Sigmoid colon (tissue), 7 donors: ENCODE data around the gene DPF3. TPM values are rescaled to one million over a fixed set of nuclear protein-coding genes. Genes with fewer than 3 reads are reported as not detected.

ENCODE experiments used
- DNase-seq: peaks from one replicate; pipeline ENCODE4 v3.0.0-alpha.2; 2019
- H3K27ac ChIP-seq, 4 donors: fragments of 200-600 bp; sonication (generic); one replicate each; pipeline ENCODE4 v1.5.1; 2016 to 2019; ENCODE audit warnings: mild to moderate bottlenecking in 1 of 4
- H3K27me3 ChIP-seq, 3 donors: fragments of 200-600 bp; sonication (generic); one replicate each; pipeline ENCODE4 v1.5.1; 2019; ENCODE audit warnings: mild to moderate bottlenecking in 1 of 3
- H3K36me3 ChIP-seq, 4 donors: fragments of 200-600 bp; sonication (generic); one replicate each; pipeline ENCODE4 v1.5.1; 2016 to 2019
- H3K4me1 ChIP-seq, 4 donors: fragments of 200-600 bp; sonication (generic); one replicate each; pipeline ENCODE4 v1.5.1; 2017 to 2019
- H3K4me3 ChIP-seq, 4 donors: fragments of 200-600 bp; sonication (generic); one replicate each; pipeline ENCODE4 v1.5.1; 2017 to 2019; ENCODE audit warnings: mild to moderate bottlenecking in 2 of 4, moderate library complexity in 1 of 4
- H3K9me3 ChIP-seq, 4 donors: fragments of 200-600 bp in 3 of 4; sonication (generic) in 3 of 4; one replicate each; pipeline versions ENCODE4 v1.5.1 to v1.6.1; 2013 to 2019
- EP300 ChIP-seq, 4 donors: sonication (generic); formaldehyde crosslinking; IDR thresholded peaks; one replicate each; pipeline ENCODE4 v1.6.1; 2017; ENCODE audit warnings: antibody characterized with exemption in 4 of 4
- POLR2A ChIP-seq, 2 donors: fragments of 450-650 bp; IDR thresholded peaks; one replicate each; pipeline ENCODE4 v1.6.1; 2016; ENCODE audit warnings: antibody characterized with exemption in 2 of 2, mild to moderate bottlenecking in 2 of 2, moderate library complexity in 2 of 2
- POLR2AphosphoS5 ChIP-seq, 4 donors: sonication (generic); formaldehyde crosslinking; IDR thresholded peaks; one replicate each; pipeline ENCODE4 v1.6.1; 2017; ENCODE audit warnings: antibody characterized with exemption in 4 of 4
- WGBS, 2 donors: extraction: QIAGEN DNeasy Blood & Tissue Kit; methylation state at CpG; one replicate each; pipeline ENCODE4 v1.1.7; 2013; 5-methylcytosine and 5-hydroxymethylcytosine counted together
- intact Hi-C: fragments of 100-400 bp; cut with DNase I; formaldehyde crosslinking; loops from one replicate; pipeline ENCODE4 v1.15.1; 2023
- polyA plus RNA-seq, 3 donors: library from polyadenylated mRNA; stranded (reverse); fragments of 200-250 nt; gene quantifications; one replicate each; pipeline ENCODE4 v1.2.3, GENCODE V29; 2013
- total RNA-seq, 4 donors: library from RNA; depleted of rRNA; stranded (reverse); fragments of >200 nt; gene quantifications; one replicate each; pipeline ENCODE4 v1.1.0, GENCODE V29; 2016
- TF ChIP-seq, protein P1 (sequence below), 4 experiments: fragments of 450-650 bp in 3 of 4; fragments of 200-600 bp in 1 of 4; IDR thresholded peaks; one replicate each; pipeline ENCODE4 v1.5.1; 2016 to 2019; ENCODE audit warnings: antibody characterized with exemption in 4 of 4, mild to moderate bottlenecking in 3 of 4, moderate library complexity in 2 of 4
- donor health status: healthy with polysubstance abuse.
- donor health status: Bipolar disorder and iron deficiency.
- donor health status: healthy.

Gene DPF3
- total and polyA plus RNA-seq, 7 donors = 0.28 to 4.5 (median 2.3) TPM

DNA sequence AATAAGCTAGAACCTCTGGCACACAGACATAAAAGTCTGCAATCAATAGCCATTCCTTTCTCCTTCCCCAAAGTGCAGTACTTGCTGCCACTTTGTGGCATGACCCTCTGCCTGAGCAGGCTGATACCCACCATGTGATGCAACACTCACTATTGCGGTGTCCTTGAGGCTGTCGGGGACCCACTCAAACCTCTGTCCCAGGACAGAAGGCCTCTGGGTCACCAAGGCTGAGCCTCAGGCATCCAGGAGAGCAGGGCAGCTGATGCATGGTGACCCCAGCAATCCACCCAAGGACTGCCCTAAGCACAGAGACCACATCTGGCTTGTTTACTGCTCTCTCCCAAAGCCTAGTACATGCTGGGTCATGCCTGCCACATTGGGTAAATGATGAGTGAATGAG, 114.2 kb downstream of the DPF3 start:
- intact Hi-C loops = no loop called here
- no peak for DNase-seq
- Histone ChIP-seq H3K9me3 (no peaks in the 10 kb centered on the region), H3K27me3 (no peaks in the 10 kb centered on the region), H3K36me3 (no peaks in the 10 kb centered on the region), H3K4me3 (no peak overlapping the region), H3K4me1 (no peaks in the 10 kb centered on the region), H3K27ac (no peak overlapping the region)
- TF ChIP-seq POLR2A (IDR thresholded peaks at IDR 0.05) = no peak
- TF ChIP-seq, protein P1, sequence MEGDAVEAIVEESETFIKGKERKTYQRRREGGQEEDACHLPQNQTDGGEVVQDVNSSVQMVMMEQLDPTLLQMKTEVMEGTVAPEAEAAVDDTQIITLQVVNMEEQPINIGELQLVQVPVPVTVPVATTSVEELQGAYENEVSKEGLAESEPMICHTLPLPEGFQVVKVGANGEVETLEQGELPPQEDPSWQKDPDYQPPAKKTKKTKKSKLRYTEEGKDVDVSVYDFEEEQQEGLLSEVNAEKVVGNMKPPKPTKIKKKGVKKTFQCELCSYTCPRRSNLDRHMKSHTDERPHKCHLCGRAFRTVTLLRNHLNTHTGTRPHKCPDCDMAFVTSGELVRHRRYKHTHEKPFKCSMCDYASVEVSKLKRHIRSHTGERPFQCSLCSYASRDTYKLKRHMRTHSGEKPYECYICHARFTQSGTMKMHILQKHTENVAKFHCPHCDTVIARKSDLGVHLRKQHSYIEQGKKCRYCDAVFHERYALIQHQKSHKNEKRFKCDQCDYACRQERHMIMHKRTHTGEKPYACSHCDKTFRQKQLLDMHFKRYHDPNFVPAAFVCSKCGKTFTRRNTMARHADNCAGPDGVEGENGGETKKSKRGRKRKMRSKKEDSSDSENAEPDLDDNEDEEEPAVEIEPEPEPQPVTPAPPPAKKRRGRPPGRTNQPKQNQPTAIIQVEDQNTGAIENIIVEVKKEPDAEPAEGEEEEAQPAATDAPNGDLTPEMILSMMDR (IDR thresholded peaks at IDR 0.05) = no peak
- WGBS, 2 donors = 97 to 99% methylated on average over 2 of the region's 2 CpGs

DNA sequence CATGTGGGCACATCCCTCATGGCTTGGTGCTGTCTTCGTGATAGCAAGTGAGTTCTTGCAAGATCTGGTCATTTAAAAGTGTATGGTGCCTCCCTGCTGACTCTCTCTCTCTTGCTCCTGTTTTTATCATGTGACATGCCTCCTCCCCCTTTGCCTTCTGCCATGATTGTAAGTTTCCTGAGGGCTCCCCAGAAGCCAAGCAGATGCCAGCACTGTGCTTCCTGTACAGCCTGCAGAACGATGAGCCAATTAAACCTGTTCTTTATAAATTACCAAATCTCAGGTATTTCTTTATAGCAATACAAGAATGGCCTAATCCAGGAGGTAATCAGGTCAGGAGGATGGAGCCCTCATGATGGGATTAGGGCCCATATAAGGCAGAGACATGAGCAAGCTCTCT, 116.3 kb downstream of the DPF3 start:
- intact Hi-C loops = no loop called here

DNA sequence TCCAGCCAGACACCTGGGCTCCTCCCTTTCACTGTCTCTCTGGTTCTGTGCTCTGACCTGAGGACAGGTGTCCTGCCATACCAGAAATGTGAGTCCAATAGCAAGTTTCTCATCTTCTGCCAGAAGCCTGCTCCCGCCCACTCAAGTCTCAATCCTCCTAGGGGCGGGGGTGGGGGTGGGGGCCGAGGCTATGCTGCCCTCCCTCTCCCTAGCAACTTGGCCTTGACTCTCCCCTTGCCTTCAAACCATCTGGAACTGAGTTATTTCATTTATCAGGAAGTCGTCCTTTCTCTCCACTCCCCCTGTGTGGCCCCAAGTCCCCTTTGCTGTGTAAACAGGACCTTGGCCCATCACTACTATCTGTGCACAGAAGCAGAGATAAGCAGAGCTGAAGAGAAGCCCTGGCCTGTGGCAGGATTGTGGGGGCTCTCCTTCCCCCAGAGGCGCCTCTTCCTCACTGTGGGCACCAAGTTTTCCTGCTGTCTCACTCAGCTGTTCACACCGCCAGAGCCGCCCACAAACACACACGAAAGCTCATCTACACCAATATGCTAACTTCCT, 117.1 kb downstream of the DPF3 start:
- Histone ChIP-seq H3K4me1 (no peaks in the 10 kb centered on the region), H3K27me3 (no peaks in the 10 kb centered on the region), H3K9me3 (no peaks in the 10 kb centered on the region), H3K36me3 (no peaks in the 10 kb centered on the region), H3K27ac (no peak overlapping the region), H3K4me3 (no peak overlapping the region)
- intact Hi-C loops = no loop called here
- no peak for TF ChIP-seq POLR2AphosphoS5 (IDR thresholded peaks at IDR 0.05)
- no peak for TF ChIP-seq EP300 (IDR thresholded peaks at IDR 0.05)
- TF ChIP-seq, protein P1 (IDR thresholded peaks at IDR 0.05) = no peak
- no peak for TF ChIP-seq POLR2A (IDR thresholded peaks at IDR 0.05)
- no peak for DNase-seq
- WGBS, 2 donors = 13 to 38% methylated on average over 8 of the region's 8 CpGs

More for the DNA sequence above, 116.3 kb downstream of the DPF3 start:
- no peaks in the 10 kb centered on the region for H3K27me3 ChIP-seq
- 95 to 96% methylated on average over 2 of the region's 2 CpGs for WGBS, 2 donors
- no peaks in the 10 kb centered on the region for H3K4me1 ChIP-seq
- TF ChIP-seq, protein P1 (IDR thresholded peaks at IDR 0.05) = no peak
- TF ChIP-seq POLR2AphosphoS5 (IDR thresholded peaks at IDR 0.05) (no peak), POLR2A (IDR thresholded peaks at IDR 0.05) (no peak), EP300 (IDR thresholded peaks at IDR 0.05) (no peak)
- no peaks in the 10 kb centered on the region for H3K9me3 ChIP-seq
- no peak overlapping the region for H3K27ac ChIP-seq
- no peak for DNase-seq
- H3K36me3 ChIP-seq = no peaks in the 10 kb centered on the region
- H3K4me3 ChIP-seq = no peak overlapping the region

DNA sequence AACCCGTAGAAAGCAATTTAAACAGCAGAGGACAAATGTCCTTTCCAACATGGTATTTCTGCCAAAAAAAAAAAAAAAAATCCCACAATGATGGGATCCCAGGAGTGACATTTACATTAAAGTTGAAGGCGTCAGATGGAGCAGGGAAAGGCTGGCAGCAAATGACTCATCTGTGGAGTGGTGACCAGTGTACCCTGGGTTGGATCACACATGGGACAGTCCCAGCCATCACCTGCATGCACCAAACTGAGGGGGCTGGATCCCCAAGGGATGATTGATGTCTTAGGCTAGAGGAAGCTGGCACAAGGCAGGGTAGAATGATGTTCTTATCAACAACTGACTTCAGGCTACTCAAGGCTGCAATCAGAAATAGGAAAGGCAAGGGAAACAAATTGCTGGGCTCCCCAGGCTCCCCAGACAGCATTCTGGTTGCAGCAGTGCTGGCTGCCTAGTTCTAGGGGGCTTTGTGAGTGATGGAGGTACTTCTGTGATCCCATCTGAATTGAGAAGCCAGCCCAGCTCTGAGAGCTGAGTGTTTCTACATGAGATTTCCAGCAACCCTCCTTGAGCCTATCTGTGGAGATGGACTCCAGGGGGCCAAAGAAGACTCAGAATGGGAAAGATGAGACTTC, 117.9 kb downstream of the DPF3 start:
- intact Hi-C loops = no loop called here
- no peaks in the 10 kb centered on the region for H3K27me3 ChIP-seq
- no peak overlapping the region for H3K4me3 ChIP-seq
- H3K36me3 ChIP-seq = no peaks in the 10 kb centered on the region
- no peak overlapping the region for H3K27ac ChIP-seq
- no peak for DNase-seq
- WGBS, 2 donors = 85 to 86% methylated on average over 2 of the region's 2 CpGs
- no peaks in the 10 kb centered on the region for H3K9me3 ChIP-seq
- TF ChIP-seq POLR2A (IDR thresholded peaks at IDR 0.05) (no peak), POLR2AphosphoS5 (IDR thresholded peaks at IDR 0.05) (no peak), EP300 (IDR thresholded peaks at IDR 0.05) (no peak)
- TF ChIP-seq, protein P1 (IDR thresholded peaks at IDR 0.05) = no peak
- no peaks in the 10 kb centered on the region for H3K4me1 ChIP-seq
